Measurements from ENCODE around the gene INSYN2B.

INSYN2B gene

GRCh38 chr5:169860585-169860984, 119.7 kb downstream of the INSYN2B start:
- no peaks in the 10 kb centered on the region for H3K27me3 ChIP-seq (ENCODE audit: insufficient read depth, low read length)
- H2AFZ ChIP-seq (ENCODE audit: low read length), result no peak overlapping the region
- H3K27ac ChIP-seq (ENCODE audit: low read depth, low read length, poor library complexity, severe bottlenecking), result no peak overlapping the region
- H4K20me1 ChIP-seq (ENCODE audit: insufficient read depth, low read length), result no peaks in the 10 kb centered on the region
- no peaks in the 10 kb centered on the region for H3K79me2 ChIP-seq (ENCODE audit: insufficient read depth, low read length)
- no peaks in the 10 kb centered on the region for H3K9me3 ChIP-seq (ENCODE audit: low read length)
- no peaks in the 10 kb centered on the region for H3K9me2 ChIP-seq (ENCODE audit: low read depth, low read length)
- H3K4me3 ChIP-seq (ENCODE audit: low read depth, low read length, poor library complexity, severe bottlenecking), result no peak overlapping the region
- peaks cover 8% of the 10 kb centered on the region; the same call in 1 of the 2 replicates for H3K36me3 ChIP-seq (ENCODE audit: insufficient read depth, low read length)
- H3K4me1 ChIP-seq (ENCODE audit: insufficient read depth, low read length, severe bottlenecking), result no peaks in the 10 kb centered on the region
- TF ChIP-seq CTCF (IDR thresholded peaks at IDR 0.05; ENCODE audit: low read length) (no peak), EZH2 (IDR thresholded peaks at IDR 0.05; ENCODE audit: borderline replicate concordance, low read length) (no peak)
- no peaks in the 10 kb centered on the region for H3F3A ChIP-seq (ENCODE audit: insufficient read depth, low read length)
- H3K9ac ChIP-seq (ENCODE audit: low read length), result no peak overlapping the region
- no peak overlapping the region for H3K4me2 ChIP-seq (ENCODE audit: low read length)

- Histone ChIP-seq H3K4me2 (ENCODE audit: low read length) (no peak overlapping the region), H3F3A (ENCODE audit: insufficient read depth, low read length) (no peaks in the 10 kb centered on the region), H2AFZ (ENCODE audit: low read length) (no peak overlapping the region), H3K9me2 (ENCODE audit: low read depth, low read length) (no peaks in the 10 kb centered on the region), H3K36me3 (ENCODE audit: insufficient read depth, low read length) (peaks cover 40% of the 10 kb centered on the region), H3K79me2 (ENCODE audit: insufficient read depth, low read length) (no peaks in the 10 kb centered on the region), H3K27ac (ENCODE audit: low read depth, low read length, poor library complexity, severe bottlenecking) (no peak overlapping the region), H3K9me3 (ENCODE audit: low read length) (peaks cover 8% of the 10 kb centered on the region; the same call in 1 of the 2 replicates), H3K9ac (ENCODE audit: low read length) (no peak overlapping the region), H3K4me1 (ENCODE audit: insufficient read depth, low read length, severe bottlenecking) (no peaks in the 10 kb centered on the region), H3K4me3 (ENCODE audit: low read depth, low read length, poor library complexity, severe bottlenecking) (no peak overlapping the region), H4K20me1 (ENCODE audit: insufficient read depth, low read length) (no peaks in the 10 kb centered on the region), H3K27me3 (ENCODE audit: insufficient read depth, low read length) (no peaks in the 10 kb centered on the region)
- no peak for TF ChIP-seq EZH2 (IDR thresholded peaks at IDR 0.05; ENCODE audit: borderline replicate concordance, low read length)
- TF ChIP-seq CTCF (IDR thresholded peaks at IDR 0.05; ENCODE audit: low read length), result no peak
Measured at GRCh38 chr5:169856571-169856970, 123.7 kb downstream of the INSYN2B start.

GRCh38 chr5:169851321-169851850, 128.9 kb downstream of the INSYN2B start:
- Histone ChIP-seq H3K9me2 (ENCODE audit: low read depth, low read length) (no peaks in the 10 kb centered on the region), H3K4me3 (ENCODE audit: low read depth, low read length, poor library complexity, severe bottlenecking) (no peak overlapping the region), H3K9me3 (ENCODE audit: low read length) (peaks cover 31% of the 10 kb centered on the region), H3K4me2 (ENCODE audit: low read length) (no peak overlapping the region), H2AFZ (ENCODE audit: low read length) (no peak overlapping the region), H4K20me1 (ENCODE audit: insufficient read depth, low read length) (no peaks in the 10 kb centered on the region), H3K27ac (ENCODE audit: low read depth, low read length, poor library complexity, severe bottlenecking) (no peak overlapping the region), H3K4me1 (ENCODE audit: insufficient read depth, low read length, severe bottlenecking) (no peaks in the 10 kb centered on the region), H3K36me3 (ENCODE audit: insufficient read depth, low read length) (peaks cover 88% of the 10 kb centered on the region), H3K79me2 (ENCODE audit: insufficient read depth, low read length) (no peaks in the 10 kb centered on the region), H3F3A (ENCODE audit: insufficient read depth, low read length) (no peaks in the 10 kb centered on the region), H3K9ac (ENCODE audit: low read length) (no peak overlapping the region), H3K27me3 (ENCODE audit: insufficient read depth, low read length) (no peaks in the 10 kb centered on the region)
- TF ChIP-seq EZH2 (IDR thresholded peaks at IDR 0.05; ENCODE audit: borderline replicate concordance, low read length) (no peak), CTCF (IDR thresholded peaks at IDR 0.05; ENCODE audit: low read length) (no peak)

Data from OCI-LY1 (cell line).